Fibroblast of villous mesenchyme (primary cell): ENCODE results near the gene CFAP57. TPM values are rescaled to one million over a fixed set of nuclear protein-coding genes. Genes with fewer than 3 reads are reported as not detected.

Source experiments
- DNase-seq: peaks from one replicate; pipeline ENCODE4 v3.0.0-alpha.2; 2010; ENCODE audit warnings: low read depth
- H3K4me3 ChIP-seq: 2 replicates; pipeline ENCODE4 v1.5.1; 2011; ENCODE audit warnings: low read depth, mild to moderate bottlenecking, low read length
- CTCF ChIP-seq: IDR thresholded peaks from 2 replicates; pipeline ENCODE4 v1.5.1; 2012; ENCODE audit warnings: low read depth, mild to moderate bottlenecking, low read length; ENCODE audit not compliant: insufficient read depth
- small RNA-seq: library from RNA; depleted of rRNA; stranded (forward); fragments of <200 nt; gene quantifications from one replicate; pipeline ENCODE3, GENCODE V24; 2012
- total RNA-seq: library from RNA; depleted of rRNA; stranded (reverse); fragments of >200 nt; gene quantifications from 2 replicates; pipeline ENCODE4 v1.2.3, GENCODE V29; 2012

The CFAP57 gene
- total RNA-seq, 1 donor: under 0.01 TPM

- DNase-seq: no peak
- H3K4me3 ChIP-seq: no peak within 1 kb of the TSS
- no peak for TF ChIP-seq CTCF
These were observed 128.4 kb downstream of the CFAP57 start, which contains the start of gene TIE1 for GRCh38 chr1:43300378-43301094. Gene TIE1, plus strand, starts transcription at chr1:43300982. Its CDS starts 90 bp downstream, at chr1:43301072.

- no peak for TF ChIP-seq CTCF
- DNase-seq: no peak
- no peak overlapping the region for H3K4me3 ChIP-seq
These were observed 130.1 kb downstream of the CFAP57 start for GRCh38 chr1:43302201-43302600.

GRCh38 chr1:43302721-43303470 lies 130.8 kb downstream of the CFAP57 start:
- TF ChIP-seq CTCF: no peak
- DNase-seq: no peak
- H3K4me3 ChIP-seq: no peak overlapping the region

GRCh38 chr1:43303471-43304313 lies 131.6 kb downstream of the CFAP57 start:
- no peak for TF ChIP-seq CTCF
- H3K4me3 ChIP-seq: no peak overlapping the region
- no peak for DNase-seq

Small RNAs within 50 kb of the gene (small RNA-seq; reads per million reads assigned to genes)
- not detected for gene RNA5SP46

Other genes starting within 250 kb of the CFAP57 start
- 90.8 and 118 TPM in 2 replicates for gene SLC2A1, start 213.5 kb upstream of the CFAP57 start, total RNA-seq
- gene EBNA1BP2, start within 50 bp of the CFAP57 start, total RNA-seq: 87.9 and 91.5 TPM in 2 replicates
- gene TMEM125, start 97.7 kb downstream of the CFAP57 start, total RNA-seq: under 0.01 TPM in 1 of 2 replicates, not detected in the other
- gene C1orf210, start 113.3 kb downstream of the CFAP57 start, total RNA-seq: not detected in 2 replicates
- under 0.01 TPM in 2 replicates for gene TIE1, start 128.7 kb downstream of the CFAP57 start, total RNA-seq
- gene MPL, start 165.5 kb downstream of the CFAP57 start, total RNA-seq: not detected in 2 replicates
- 34.8 and 51.8 TPM in 2 replicates for gene CDC20, start 186.7 kb downstream of the CFAP57 start, total RNA-seq
- 43.2 and 51.0 TPM in 2 replicates for gene ELOVL1, start 195.7 kb downstream of the CFAP57 start, total RNA-seq
- gene MED8, start 217.5 kb downstream of the CFAP57 start, total RNA-seq: 69.3 and 79.5 TPM in 2 replicates
- 35.4 and 38.7 TPM in 2 replicates for gene SZT2, start 217.6 kb downstream of the CFAP57 start, total RNA-seq